ENCODE measurements around the gene BCAN. TPM values are rescaled to one million over a fixed set of nuclear protein-coding genes. Genes with fewer than 3 reads are reported as not detected.

BCAN gene
- total and polyA plus RNA-seq, 8 donors = 0.34 to 0.87 (median 0.61) TPM

DNA sequence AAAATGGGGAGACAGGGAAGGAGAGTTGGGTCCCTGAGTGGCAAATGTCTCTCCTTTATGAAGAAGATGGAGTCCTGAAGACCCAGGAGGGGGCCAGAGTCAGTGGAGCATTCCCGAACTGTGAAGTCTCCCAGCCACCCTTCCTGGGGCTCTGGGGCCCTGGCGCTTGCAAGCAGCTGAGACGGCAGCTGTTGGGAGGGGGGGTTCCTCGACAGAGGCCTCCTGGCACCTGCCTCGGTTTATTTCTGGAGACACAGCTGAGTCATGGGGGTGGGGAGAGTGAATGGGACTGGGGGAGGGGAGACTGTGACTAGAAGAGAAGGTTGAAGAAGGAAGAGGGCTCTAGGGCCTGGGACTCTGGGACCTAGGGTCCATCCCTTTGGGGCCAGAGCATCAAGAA lies 21.3 kb downstream of the BCAN start:
- DNase-seq (peak in 1 of 4 donors; percentile 22), ATAC-seq (no peak)
- peaks cover 0 to 11% of the 10 kb centered on the region in 2 donors for H3K27me3 ChIP-seq
- no peaks in the 10 kb centered on the region for H3K9me3 ChIP-seq
- no peak for TF ChIP-seq CTCF (IDR thresholded peaks at IDR 0.05)
- intact Hi-C loops (cut with DNase I) = no loop called here
- no peaks in the 10 kb centered on the region for H3K36me3 ChIP-seq
- peak overlapping the region; percentile 68 to 73 for H3K27ac ChIP-seq
- H3K4me3 ChIP-seq = no peak overlapping the region
- H3K4me1 ChIP-seq = peaks cover 48 to 89% of the 10 kb centered on the region in 2 donors

DNA sequence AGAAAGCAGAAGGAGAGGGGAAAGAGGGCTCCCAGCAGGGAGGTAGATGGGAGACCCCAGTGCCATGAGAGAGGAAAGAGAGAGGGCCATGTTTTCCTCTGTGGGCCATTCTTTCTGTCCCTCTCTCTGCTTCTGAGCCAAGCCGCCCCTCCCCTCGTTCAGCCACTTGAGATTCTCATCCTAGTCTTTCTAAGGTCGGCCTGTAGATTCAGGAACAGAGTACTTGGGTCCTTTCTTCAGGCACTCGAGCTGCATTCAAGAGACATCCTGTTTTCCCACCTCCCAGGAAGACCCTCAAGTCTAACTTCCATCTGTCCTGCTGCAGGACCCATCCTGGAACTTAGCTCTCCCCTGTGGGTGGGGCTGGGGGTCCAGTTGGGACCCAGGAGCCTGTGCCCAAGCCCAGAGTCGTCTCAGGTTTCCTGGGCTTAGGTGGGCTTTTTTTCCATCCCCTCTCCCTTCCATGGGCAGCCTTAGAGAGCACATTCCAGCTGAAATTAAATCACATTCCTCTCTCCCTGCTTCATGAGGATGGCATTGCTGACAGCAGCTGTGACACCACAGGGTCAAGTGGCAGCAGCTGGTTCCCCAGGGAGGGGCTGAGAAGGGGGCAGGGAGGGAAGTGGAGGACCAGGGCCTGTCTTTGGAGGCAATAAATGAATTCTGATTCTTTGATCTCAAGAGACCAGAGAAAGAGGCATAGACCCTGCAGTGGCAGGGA lies 22.3 kb downstream of the BCAN start:
- peaks cover 0 to under 1% of the 10 kb centered on the region in 2 donors for H3K27me3 ChIP-seq
- intact Hi-C loops (cut with DNase I) = no loop called here
- H3K4me1 ChIP-seq = peaks cover 48 to 95% of the 10 kb centered on the region in 2 donors

GRCh38 chr1:156664767-156665411 lies 23.0 kb downstream of the BCAN start:
- H3K9me3 ChIP-seq = no peaks in the 10 kb centered on the region
- peak overlapping the region; percentile 68 to 73 for H3K27ac ChIP-seq
- no peak for TF ChIP-seq CTCF (IDR thresholded peaks at IDR 0.05)
- intact Hi-C loops (cut with DNase I) = no loop called here
- ATAC-seq (no peak), DNase-seq (peak in 3 of 4 donors; percentile 20 to 55 (median 55))
- no peaks in the 10 kb centered on the region for H3K36me3 ChIP-seq
- H3K4me3 ChIP-seq = no peak overlapping the region
- no peaks in the 10 kb centered on the region for H3K27me3 ChIP-seq
- peaks cover 41 to 89% of the 10 kb centered on the region in 2 donors for H3K4me1 ChIP-seq

More for the DNA sequence above, 22.3 kb downstream of the BCAN start:
- TF ChIP-seq CTCF (IDR thresholded peaks at IDR 0.05) = no peak
- ATAC-seq (no peak), DNase-seq (peak in 1 of 4 donors; percentile 28)
- Histone ChIP-seq H3K36me3 (no peaks in the 10 kb centered on the region), H3K4me3 (no peak overlapping the region), H3K9me3 (no peaks in the 10 kb centered on the region), H3K27ac (peak overlapping the region; percentile 68 to 73)

GRCh38 chr1:156665539-156665938 lies 23.6 kb downstream of the BCAN start:
- H3K4me1 ChIP-seq = peaks cover 40 to 86% of the 10 kb centered on the region in 2 donors
- H3K9me3 ChIP-seq = no peaks in the 10 kb centered on the region
- H3K27ac ChIP-seq = peak overlapping the region; percentile 68 to 72

More at GRCh38 chr1:156665539-156665938, 23.6 kb downstream of the BCAN start:
- ATAC-seq (no peak), DNase-seq (peak in 1 of 4 donors; percentile 34)
- H3K27me3 ChIP-seq = peaks cover 0 to 2% of the 10 kb centered on the region in 2 donors
- H3K36me3 ChIP-seq = no peaks in the 10 kb centered on the region
- TF ChIP-seq CTCF (IDR thresholded peaks at IDR 0.05) = no peak
- no peak overlapping the region for H3K4me3 ChIP-seq
- intact Hi-C loops (cut with DNase I) = no loop called here
